ENCODE measurements around the gene DSCAM.

- TF ChIP-seq CTCF (IDR thresholded peaks at IDR 0.05) (no peak), POLR2A (IDR thresholded peaks at IDR 0.05) (no peak)
These were observed 54.1 kb downstream of the DSCAM start for GRCh38 chr21:40792691-40793456.

Data from Peyer's patch (tissue), 4 donors.